Gastroesophageal sphincter (tissue), 3 donors: ENCODE measurements around the gene OR10G7.

Experiments
- CTCF ChIP-seq, 4 experiments: fragments of 200-600 bp in 2 of 4; fragments of 450-650 bp in 2 of 4; sonication (generic) in 1 of 4; IDR thresholded peaks; one replicate each; pipeline ENCODE4 v1.5.1; 2017 to 2019; ENCODE audit warnings: antibody characterized with exemption in 4 of 4, mild to moderate bottlenecking in 2 of 4, moderate library complexity in 2 of 4
- EP300 ChIP-seq: sonication (generic); formaldehyde crosslinking; IDR thresholded peaks from one replicate; pipeline ENCODE4 v1.6.1; 2017; ENCODE audit warnings: antibody characterized with exemption, mild to moderate bottlenecking
- POLR2A ChIP-seq, 2 donors: fragments of 450-650 bp; IDR thresholded peaks; one replicate each; pipeline ENCODE4 v1.6.1; 2017; ENCODE audit warnings: antibody characterized with exemption in 2 of 2, mild to moderate bottlenecking in 2 of 2, moderate library complexity in 1 of 2
- POLR2AphosphoS5 ChIP-seq: sonication (generic); formaldehyde crosslinking; IDR thresholded peaks from one replicate; pipeline ENCODE4 v1.6.1; 2017; ENCODE audit warnings: antibody characterized with exemption

GRCh38 chr11:124078591-124078990 lies 37.5 kb upstream of the OR10G7 start:
- TF ChIP-seq CTCF (IDR thresholded peaks at IDR 0.05) = no peak
- no peak for TF ChIP-seq POLR2A (IDR thresholded peaks at IDR 0.05)
- TF ChIP-seq POLR2AphosphoS5 = no peak
- no peak for TF ChIP-seq EP300
